ENCODE results near the gene ICAM1.

The ICAM1 gene

DNA sequence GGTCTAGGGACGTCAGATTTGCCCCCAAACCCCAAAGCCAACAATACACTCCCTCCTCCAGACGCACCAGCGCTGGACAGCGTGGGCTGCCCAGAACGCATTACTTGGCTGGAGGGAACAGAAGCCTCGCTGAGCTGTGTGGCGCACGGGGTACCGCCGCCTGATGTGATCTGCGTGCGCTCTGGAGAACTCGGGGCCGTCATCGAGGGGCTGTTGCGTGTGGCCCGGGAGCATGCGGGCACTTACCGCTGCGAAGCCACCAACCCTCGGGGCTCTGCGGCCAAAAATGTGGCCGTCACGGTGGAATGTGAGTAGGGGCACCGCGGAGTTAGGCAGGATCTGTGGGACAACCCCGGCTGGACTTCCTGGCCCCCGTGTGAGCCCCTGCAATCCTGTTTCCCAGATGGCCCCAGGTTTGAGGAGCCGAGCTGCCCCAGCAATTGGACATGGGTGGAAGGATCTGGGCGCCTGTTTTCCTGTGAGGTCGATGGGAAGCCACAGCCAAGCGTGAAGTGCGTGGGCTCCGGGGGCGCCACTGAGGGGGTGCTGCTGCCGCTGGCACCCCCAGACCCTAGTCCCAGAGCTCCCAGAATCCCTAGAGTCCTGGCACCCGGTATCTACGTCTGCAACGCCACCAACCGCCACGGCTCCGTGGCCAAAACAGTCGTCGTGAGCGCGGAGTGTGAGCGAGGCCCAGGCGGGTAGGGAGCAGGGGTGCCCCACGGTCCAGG is 22.9 kb downstream of the ICAM1 start:
- DNase-seq = no peak

DNA sequence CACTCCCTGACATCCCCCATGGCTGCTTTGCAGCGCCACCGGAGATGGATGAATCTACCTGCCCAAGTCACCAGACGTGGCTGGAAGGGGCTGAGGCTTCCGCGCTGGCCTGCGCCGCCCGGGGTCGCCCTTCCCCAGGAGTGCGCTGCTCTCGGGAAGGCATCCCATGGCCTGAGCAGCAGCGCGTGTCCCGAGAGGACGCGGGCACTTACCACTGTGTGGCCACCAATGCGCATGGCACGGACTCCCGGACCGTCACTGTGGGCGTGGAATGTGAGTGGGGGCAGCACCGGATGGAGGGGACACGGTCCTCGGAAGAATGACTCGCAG is 23.4 kb downstream of the ICAM1 start:
- no peak for DNase-seq

GRCh38 chr19:10295305-10295846 is 24.5 kb downstream of the ICAM1 start:
- no peak for DNase-seq

- DNase-seq = no peak
Measured at GRCh38 chr19:10295847-10296591, 25.1 kb downstream of the ICAM1 start.

- no peak for DNase-seq
Measured at GRCh38 chr19:10299545-10300458, 28.9 kb downstream of the ICAM1 start.

GRCh38 chr19:10305139-10305806 is 34.4 kb downstream of the ICAM1 start:
- peak; percentile 63 for DNase-seq

DNA sequence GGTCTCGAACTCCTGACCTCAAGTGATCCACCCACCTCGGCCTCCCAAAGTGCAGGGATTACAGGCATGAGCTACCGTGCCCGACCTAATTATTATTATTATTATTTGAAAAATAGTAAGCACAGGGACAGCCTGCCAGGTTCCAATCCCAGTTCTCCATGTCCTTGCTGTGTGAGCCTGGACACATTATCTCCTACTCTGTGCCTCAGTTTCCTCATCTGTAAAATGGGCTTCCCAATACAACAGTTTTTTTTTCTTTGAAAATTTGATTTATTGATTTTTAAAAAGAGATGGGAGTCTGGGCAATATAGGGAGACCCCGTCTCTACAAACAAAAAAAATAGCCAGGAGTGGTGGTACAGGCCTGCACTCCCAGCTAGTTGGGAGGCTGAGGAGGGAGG is 35.4 kb downstream of the ICAM1 start:
- DNase-seq = no peak

- no peak for DNase-seq
Measured at GRCh38 chr19:10309423-10309822, 38.5 kb downstream of the ICAM1 start, which contains the start of gene ZGLP1. Gene ZGLP1, minus strand, starts transcription at chr19:10309815.

DNA sequence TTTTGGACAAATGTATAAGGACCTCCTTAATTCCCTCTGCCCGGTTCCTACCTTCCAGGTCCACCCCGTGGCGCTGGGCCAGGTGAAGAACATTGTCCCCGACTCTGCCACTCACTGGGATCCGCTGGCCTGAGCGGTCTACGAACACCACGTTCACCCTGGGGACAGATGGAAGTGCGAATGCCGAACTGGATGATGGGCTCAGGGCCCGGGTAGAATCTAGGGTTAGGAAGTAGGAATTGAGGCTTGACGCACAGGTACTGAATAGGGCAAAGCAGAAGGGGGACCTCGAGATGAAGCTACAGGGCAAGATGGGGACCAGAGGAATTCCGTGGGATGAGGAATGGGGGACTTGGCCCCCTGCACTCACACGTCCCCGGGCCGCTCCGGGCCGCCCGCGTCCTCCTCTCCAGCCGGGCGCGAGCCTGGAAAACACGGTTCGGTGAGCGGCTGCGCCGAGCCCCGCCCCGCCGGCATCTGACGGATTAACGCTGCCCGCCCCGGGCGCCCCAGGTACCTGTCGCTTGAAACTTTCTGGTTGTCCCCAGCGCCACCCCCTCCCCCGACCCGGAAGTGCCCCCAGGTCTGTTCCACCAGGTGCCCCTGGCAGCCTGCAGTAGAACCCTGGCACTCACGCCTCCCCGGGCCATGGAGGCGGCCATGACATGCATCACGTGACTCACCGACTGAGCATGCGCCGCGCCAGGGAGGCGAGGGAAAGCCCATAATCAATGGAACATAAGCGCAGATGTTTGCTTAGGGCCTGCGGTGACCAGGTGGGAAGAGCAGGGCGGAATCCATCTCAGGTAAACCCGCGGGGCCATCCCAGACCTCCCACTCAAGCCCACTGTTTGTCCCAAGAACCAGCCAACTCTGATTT is 44.7 kb downstream of the ICAM1 start, which contains the start of gene FDX2:
Gene FDX2, minus strand, starts transcription at position 681 of the 880 bp plus-strand sequence. Its CDS starts 19 bp downstream, at position 662.
- peak; percentile 80 for DNase-seq

DNA sequence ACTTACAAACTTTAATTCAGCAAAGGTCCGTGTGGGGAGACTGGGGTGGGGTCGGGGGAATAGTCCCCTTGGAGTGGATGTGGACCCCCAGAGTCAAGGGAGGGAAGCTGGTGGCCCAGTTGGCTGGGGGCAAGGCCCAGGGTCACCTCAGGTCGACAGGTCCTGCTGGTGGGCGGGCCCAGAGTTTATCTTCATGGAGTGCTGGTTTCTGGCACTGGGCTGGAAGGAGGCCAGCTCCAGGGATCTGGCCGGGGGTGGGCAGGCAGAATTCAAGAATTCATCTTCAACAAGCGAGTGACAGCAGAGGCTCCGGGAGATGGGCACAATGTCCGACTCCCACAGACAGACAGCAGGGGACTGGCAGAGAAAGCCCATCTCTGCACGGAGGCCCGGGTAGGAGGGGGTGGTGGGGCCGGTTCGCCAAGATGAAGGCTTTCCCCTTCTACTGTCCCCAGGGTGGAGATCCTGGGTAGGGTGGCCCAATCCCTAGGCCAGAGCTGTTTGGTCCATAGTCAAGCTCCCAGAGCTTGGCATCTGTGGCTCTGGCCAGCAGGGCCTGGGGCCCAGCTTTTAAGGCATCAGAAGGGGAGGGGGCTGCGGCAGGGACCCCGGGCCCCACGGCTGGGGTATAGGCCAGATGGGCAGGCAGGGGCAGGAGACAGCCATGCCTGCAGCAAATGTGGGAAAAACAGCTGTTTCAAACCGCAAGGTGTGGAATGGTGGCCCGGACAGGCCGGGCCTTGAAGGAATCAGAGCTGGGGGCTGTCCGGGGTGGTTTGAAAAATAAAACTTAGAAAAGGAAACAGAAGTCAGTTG is 45.5 kb downstream of the ICAM1 start:
- DNase-seq = no peak

DNA sequence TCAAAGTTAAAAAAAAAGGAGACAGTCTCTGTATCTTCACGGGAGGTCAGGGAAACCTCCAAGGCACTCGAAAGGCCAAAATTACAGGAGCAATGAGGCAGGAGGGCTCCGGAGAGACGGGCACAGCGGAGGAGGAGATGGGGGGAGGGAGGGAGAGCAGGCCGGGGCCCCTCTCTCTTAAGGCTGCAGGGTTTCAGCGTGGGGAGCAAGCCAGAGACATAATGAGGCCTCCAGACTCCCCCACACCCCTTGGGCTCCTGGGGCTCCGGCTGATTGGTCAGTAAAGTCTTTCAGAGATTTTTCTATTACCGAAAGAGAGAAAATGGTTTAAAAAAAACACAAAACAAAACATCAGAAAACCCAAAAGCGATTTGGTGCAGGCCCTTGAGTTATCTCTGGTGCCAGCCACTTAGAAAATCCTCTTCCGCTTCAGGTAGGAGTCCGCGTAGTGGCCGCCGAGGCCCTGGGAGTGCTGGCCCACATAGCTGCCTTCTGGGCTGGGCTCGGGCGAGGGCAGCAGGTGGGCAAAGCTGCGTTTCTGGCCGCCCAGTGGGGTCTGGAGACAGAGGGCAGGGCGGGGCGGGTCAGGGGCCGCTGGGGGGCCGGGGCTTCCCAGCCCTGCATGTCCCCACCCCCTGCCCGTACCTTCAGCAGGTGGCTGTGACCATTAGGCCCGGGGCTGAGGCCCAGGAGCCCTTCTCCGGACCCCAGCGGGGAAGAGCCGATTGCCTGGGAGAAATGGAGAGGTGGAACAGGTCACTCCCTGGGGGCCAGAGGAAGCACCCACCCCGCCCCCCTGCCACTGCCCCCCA is 46.3 kb downstream of the ICAM1 start:
- no peak for DNase-seq

GRCh38 chr19:10317857-10318462 is 47.0 kb downstream of the ICAM1 start:
- DNase-seq = no peak

DNA sequence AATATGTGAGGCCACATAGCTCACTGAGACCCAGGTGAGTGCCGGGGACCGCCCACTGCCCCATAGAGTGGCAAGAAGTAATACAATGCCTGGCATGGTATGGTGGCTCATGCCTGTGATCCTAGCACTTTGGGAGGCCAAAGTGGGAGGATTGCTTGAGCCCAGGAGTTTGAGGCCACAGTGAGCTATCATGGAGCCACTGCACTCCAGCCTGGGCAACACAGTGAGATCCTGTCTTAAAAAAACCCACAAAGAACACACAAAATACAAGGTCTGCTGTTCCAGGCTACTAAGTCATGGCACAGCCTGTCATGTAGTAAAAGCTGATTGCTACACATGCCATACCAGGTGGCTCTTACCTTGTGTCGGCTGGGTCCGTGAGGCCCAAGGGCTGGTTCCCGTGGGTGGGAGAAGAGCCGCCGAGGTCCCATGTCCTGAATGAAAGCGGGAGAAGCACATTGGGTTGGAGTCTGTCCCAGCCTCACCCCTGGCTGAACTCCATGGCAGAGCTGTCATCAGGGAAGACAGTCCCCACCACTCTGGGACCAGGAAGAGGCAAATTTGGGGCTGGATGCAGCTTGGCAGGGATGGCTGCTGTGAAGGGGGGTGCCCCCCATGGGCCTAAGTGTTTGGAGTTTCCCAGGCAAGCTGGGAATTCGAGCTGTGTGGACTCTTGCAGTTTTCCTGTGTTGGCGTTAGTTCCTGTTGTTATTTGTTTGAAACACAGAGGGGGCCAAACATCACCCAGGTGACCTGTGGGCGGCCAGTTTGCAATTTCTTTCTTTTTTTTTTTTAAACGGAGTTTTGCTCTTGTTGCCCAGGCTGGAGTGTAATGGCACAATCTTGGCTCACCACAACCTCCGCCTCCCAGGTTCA is 48.1 kb downstream of the ICAM1 start:
- DNase-seq = no peak

DNA sequence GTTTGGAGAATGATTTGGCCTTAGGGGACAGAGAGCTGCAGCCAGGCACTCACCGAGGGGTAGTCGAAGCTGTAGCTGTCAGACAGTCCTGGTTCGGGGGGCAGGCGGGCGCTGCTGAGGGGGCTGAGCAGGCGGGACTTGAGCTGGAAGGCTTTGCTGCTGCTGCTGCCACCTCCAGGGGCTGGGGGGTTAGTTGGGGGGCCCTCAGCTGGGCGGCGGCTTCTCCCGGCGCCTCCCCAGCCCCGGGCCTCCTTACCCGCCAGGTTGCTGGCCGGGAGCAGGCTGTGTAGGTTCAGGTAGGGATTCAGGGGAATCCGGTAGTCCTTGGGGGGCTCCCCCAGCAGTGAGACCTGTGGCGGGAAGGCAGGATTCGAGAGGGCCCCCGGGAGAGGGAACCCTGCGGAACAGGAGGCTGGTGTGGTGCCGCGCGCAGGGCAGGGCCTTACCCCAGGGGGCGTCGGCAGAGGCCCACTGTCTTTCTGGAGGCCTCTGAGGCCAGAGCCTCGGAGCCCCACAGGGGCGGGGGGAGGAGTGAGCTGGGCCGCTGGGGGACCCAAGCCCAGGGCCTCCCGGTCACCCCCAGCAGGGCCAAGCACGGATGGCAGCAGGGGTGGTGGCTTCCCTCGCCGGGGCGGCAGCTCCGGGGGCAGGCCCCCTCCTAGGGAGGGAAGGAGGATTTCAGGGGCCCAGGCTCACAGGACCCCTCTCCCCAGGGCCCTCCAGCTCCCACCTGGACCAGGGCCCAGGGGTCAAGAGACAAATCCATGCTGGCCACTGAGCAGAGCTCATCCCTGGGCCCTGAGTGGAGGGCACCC is 49.9 kb downstream of the ICAM1 start:
- DNase-seq = no peak

GRCh38 chr19:10321417-10321797 is 50.5 kb downstream of the ICAM1 start:
- DNase-seq = no peak

DNA sequence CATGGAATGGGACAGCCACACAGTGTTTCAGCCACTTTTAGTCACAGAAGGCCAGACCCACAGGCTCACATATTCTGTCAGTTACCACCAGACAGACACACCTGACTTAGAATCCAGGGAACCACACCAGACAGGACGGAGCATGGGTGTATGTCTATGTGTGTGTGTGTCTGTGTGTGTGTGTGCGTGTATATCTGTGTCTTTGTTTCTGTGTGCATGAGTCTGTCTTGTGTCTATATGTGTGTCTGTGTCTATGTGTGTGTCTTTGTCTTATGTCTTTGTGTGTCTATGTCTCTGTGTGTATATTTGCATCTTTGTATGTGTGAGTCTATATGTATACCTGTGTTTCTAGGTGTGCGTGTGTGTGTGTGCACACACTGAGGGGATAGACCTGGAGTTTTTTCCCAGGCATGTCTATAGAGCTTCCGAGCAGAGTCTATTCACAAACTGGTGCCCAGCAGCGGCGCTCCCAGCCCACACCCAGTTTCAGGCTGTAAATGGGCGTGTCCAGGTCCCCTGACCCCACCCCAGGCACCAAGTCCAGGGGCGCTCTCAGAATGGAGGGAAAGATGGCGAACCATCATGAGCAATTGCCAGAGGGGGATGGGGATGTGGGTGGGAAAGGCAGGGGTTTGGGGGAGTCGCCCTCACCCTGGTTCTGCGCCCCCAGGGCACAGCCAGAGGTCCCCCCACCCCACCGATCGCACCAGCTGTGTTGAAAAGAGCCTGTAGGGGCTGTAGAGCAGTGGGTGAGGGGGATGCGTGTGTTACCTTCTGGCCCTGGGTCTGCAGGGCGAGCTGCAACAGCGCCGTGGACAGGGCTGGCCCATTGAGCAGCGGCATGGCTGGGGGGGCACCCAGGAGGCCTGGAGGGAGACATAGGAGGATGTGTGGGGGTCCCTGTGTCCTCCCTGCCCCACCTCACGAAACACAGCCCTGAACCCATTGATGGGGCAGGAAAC is 51.2 kb downstream of the ICAM1 start:
- DNase-seq = no peak

Measured in fibroblast of skin of scalp (primary cell).